ENCODE measurements around the gene YPEL3. TPM values are rescaled to one million over a fixed set of nuclear protein-coding genes. Genes with fewer than 3 reads are reported as not detected.

The YPEL3 gene
- total and polyA plus RNA-seq, 4 donors = 56.2 to 208 (median 93.5) TPM

- no peaks in the 10 kb centered on the region for H3K27me3 ChIP-seq (ENCODE audit: control insufficient read depth in 3 of 3, insufficient read depth in 3 of 3, low read length in 2 of 3)
- no peak for TF ChIP-seq CTCF (IDR thresholded peaks at IDR 0.05; ENCODE audit: control extremely low read depth, extremely low read depth)
- ATAC-seq (ENCODE audit: insufficient read depth, low FRiP score) (no peak), DNase-seq (no peak)
- H3K9ac ChIP-seq (ENCODE audit: insufficient read depth in 1 of 2, low read length in 2 of 2) = peak overlapping the region; percentile 64 to 83
- H3K27ac ChIP-seq (ENCODE audit: low read depth in 1 of 2, low read length in 1 of 2) = peak overlapping the region; percentile 97 to 99
- 0 to 1% methylated on average over 13 to 25 of the region's 25 CpGs for WGBS, 2 donors
- peaks cover 5 to 26% (median 24%) of the 10 kb centered on the region in 4 donors for H3K36me3 ChIP-seq (ENCODE audit: control insufficient read depth in 4 of 4, insufficient read depth in 4 of 4, low read length in 4 of 4)
- peaks cover 7 to 35% (median 20%) of the 10 kb centered on the region in 5 donors for H3K4me1 ChIP-seq (ENCODE audit: control insufficient read depth in 5 of 5, insufficient read depth in 5 of 5, low read length in 5 of 5)
- H3K4me3 ChIP-seq = peak overlapping the region; percentile 68
- no peaks in the 10 kb centered on the region for H3K9me3 ChIP-seq (ENCODE audit: control insufficient read depth in 4 of 4, insufficient read depth in 3 of 4, low read length in 3 of 4)
Observed at GRCh38 chr16:30064729-30065101, 31.3 kb downstream of the YPEL3 start.

GRCh38 chr16:30063893-30064728, 31.9 kb downstream of the YPEL3 start:
- no peak for ATAC-seq (ENCODE audit: insufficient read depth, low FRiP score)
- peak; percentile 16 for TF ChIP-seq CTCF (IDR thresholded peaks at IDR 0.05; ENCODE audit: control extremely low read depth, extremely low read depth)
- WGBS, 2 donors = 4% methylated on average over 27 of the region's 27 CpGs

GRCh38 chr16:30063278-30063892, 32.6 kb downstream of the YPEL3 start:
- Histone ChIP-seq H3K36me3 (ENCODE audit: control insufficient read depth in 4 of 4, insufficient read depth in 4 of 4, low read length in 4 of 4) (peaks cover 0 to 14% (median 12%) of the 10 kb centered on the region in 4 donors), H3K27me3 (ENCODE audit: control insufficient read depth in 3 of 3, insufficient read depth in 3 of 3, low read length in 2 of 3) (no peaks in the 10 kb centered on the region), H3K4me1 (ENCODE audit: control insufficient read depth in 5 of 5, insufficient read depth in 5 of 5, low read length in 5 of 5) (peaks cover 7 to 35% (median 17%) of the 10 kb centered on the region in 5 donors), H3K27ac (ENCODE audit: low read depth in 1 of 2, low read length in 1 of 2) (peak overlapping the region; percentile 97 to 99), H3K9me3 (ENCODE audit: control insufficient read depth in 4 of 4, insufficient read depth in 3 of 4, low read length in 3 of 4) (no peaks in the 10 kb centered on the region), H3K4me3 (no peak overlapping the region), H3K9ac (ENCODE audit: insufficient read depth in 1 of 2, low read length in 2 of 2) (peak overlapping the region in 1 of 2 donors; percentile 38)
- TF ChIP-seq CTCF (IDR thresholded peaks at IDR 0.05; ENCODE audit: control extremely low read depth, extremely low read depth) = no peak
- 58 to 62% methylated on average over 12 of the region's 12 CpGs for WGBS, 2 donors
- ATAC-seq (ENCODE audit: insufficient read depth, low FRiP score) (no peak), DNase-seq (no peak)

More at GRCh38 chr16:30063893-30064728, 31.9 kb downstream of the YPEL3 start:
- peaks cover 0 to 20% (median 19%) of the 10 kb centered on the region in 4 donors for H3K36me3 ChIP-seq (ENCODE audit: control insufficient read depth in 4 of 4, insufficient read depth in 4 of 4, low read length in 4 of 4)
- H3K27me3 ChIP-seq (ENCODE audit: control insufficient read depth in 3 of 3, insufficient read depth in 3 of 3, low read length in 2 of 3) = no peaks in the 10 kb centered on the region
- H3K4me3 ChIP-seq = peak overlapping the region; percentile 68
- peak overlapping the region; percentile 97 to 99 for H3K27ac ChIP-seq (ENCODE audit: low read depth in 1 of 2, low read length in 1 of 2)
- no peaks in the 10 kb centered on the region for H3K9me3 ChIP-seq (ENCODE audit: control insufficient read depth in 4 of 4, insufficient read depth in 3 of 4, low read length in 3 of 4)
- H3K4me1 ChIP-seq (ENCODE audit: control insufficient read depth in 5 of 5, insufficient read depth in 5 of 5, low read length in 5 of 5) = peaks cover 7 to 35% (median 17%) of the 10 kb centered on the region in 5 donors
- H3K9ac ChIP-seq (ENCODE audit: insufficient read depth in 1 of 2, low read length in 2 of 2) = peak overlapping the region; percentile 64 to 83
- DNase-seq = peak; percentile 60 to 79 (median 70)

Data from lung (tissue), 12 donors.